Measurements from ENCODE around the gene NOL11.

- TF ChIP-seq CTCF (conservative IDR thresholded peaks at IDR 0.05; ENCODE audit: low read depth in 2 of 2) (no peak), EZH2phosphoT487 (IDR thresholded peaks at IDR 0.05; ENCODE audit: unreplicated experiment) (no peak), POLR2AphosphoS5 (IDR thresholded peaks at IDR 0.05; ENCODE audit: low read depth) (no peak), REST (IDR thresholded peaks at IDR 0.05; ENCODE audit: unreplicated experiment) (no peak), ZNF462 (CRISPR knock-in tag; IDR thresholded peaks at IDR 0.05) (no peak), EZH2 (IDR thresholded peaks at IDR 0.05; ENCODE audit: low read depth, unreplicated experiment) (no peak)
Measured at GRCh38 chr17:67784364-67785121, 66.8 kb downstream of the NOL11 start.

All from GM23338 (cell line).